H1 (cell line): ENCODE measurements around the gene PPY. TPM values are rescaled to one million over a fixed set of nuclear protein-coding genes. Genes with fewer than 3 reads are reported as not detected.

Experiments
- CHD7 ChIP-seq: fragments of 300-600 bp; sonication (generic); IDR thresholded peaks from 2 replicates; pipeline ENCODE4 v1.7.1; 2012; ENCODE audit warnings: low read length, moderate library complexity, mild to moderate bottlenecking, inconsistent platforms; ENCODE audit not compliant: insufficient replicate concordance
- FOSL1 ChIP-seq: IDR thresholded peaks from 2 replicates; pipeline ENCODE4 v1.6.1; 2011; ENCODE audit warnings: mild to moderate bottlenecking, low read depth, low read length, moderate library complexity; ENCODE audit not compliant: insufficient read depth
- GTF2F1 ChIP-seq: IDR thresholded peaks from 2 replicates; pipeline ENCODE4 v1.6.1; 2012; ENCODE audit warnings: low read depth, low read length, improper control_type of control experiment, borderline replicate concordance
- SIN3A ChIP-seq, 2 experiments: IDR thresholded peaks in 1 of 2; conservative IDR thresholded peaks in 1 of 2; 2 replicates each; pipeline ENCODE4 v1.6.1; 2011 to 2012; ENCODE audit warnings: low read length in 2 of 2, improper control_type of control experiment in 1 of 2, low read depth in 1 of 2, mild to moderate bottlenecking in 1 of 2
- SP4 ChIP-seq: IDR thresholded peaks from 2 replicates; pipeline ENCODE4 v1.6.1; 2012; ENCODE audit warnings: low read length, inconsistent platforms
- TAF1 ChIP-seq: IDR thresholded peaks from 2 replicates; pipeline ENCODE4 v1.6.1; 2011; ENCODE audit warnings: mild to moderate bottlenecking, low read depth, low read length
- ZNF274 ChIP-seq: IDR thresholded peaks from 2 replicates; pipeline ENCODE4 v1.7.0; 2012; ENCODE audit warnings: low read length, borderline replicate concordance; ENCODE audit errors: extremely low read depth
- polyA plus RNA-seq, 7 experiments: library from polyadenylated mRNA; depleted of rRNA in 3 of 7; stranded (reverse) in 5 of 7; unstranded in 2 of 7; fragments of >200 nt in 5 of 7; fragments of 200-250 nt in 2 of 7; gene quantifications; 1 replicate in 5 of 7; 2 replicates in 1 of 7; 4 replicates in 1 of 7; pipeline versions ENCODE4 v1.2.1 to v1.2.3, GENCODE V29; 2011 to 2013; ENCODE audit warnings: missing spikeins in 2 of 7, mixed read lengths in 2 of 7
- total RNA-seq: library from RNA; stranded (reverse); fragmentation: NEBNext Ultra II Directional; extraction: Animal tissue kit (Norgen Biotek cat#: 25700); gene quantifications from 2 replicates; pipeline ENCODE4 v1.2.1, GENCODE V29; 2021

The PPY gene
- total and polyA plus RNA-seq, 2 of the 8 experiments (the other 6 are each of a cell fraction or from before 2014, with no cell fraction given), result 0.26 TPM; not detected in 1

GRCh38 chr17:43976963-43977837 is 34.9 kb upstream of the PPY start (continued):
- no peak for TF ChIP-seq CHD7
- no peak for TF ChIP-seq FOSL1
- TF ChIP-seq ZNF274, result no peak
- TF ChIP-seq SIN3A (conservative IDR thresholded peaks at IDR 0.05 in 1 of 2, IDR thresholded peaks at IDR 0.05 in 1 of 2; ENCODE audit: low read depth in 1 of 2, low read length in 2 of 2), result no peak
- TF ChIP-seq TAF1, result no peak
- TF ChIP-seq SP4, result no peak
- TF ChIP-seq GTF2F1, result no peak
